Left kidney (tissue), 2 donors: ENCODE data around the gene PCSK5. TPM values are rescaled to one million over a fixed set of nuclear protein-coding genes. Genes with fewer than 3 reads are reported as not detected.
A peak's percentile ranks its signal among the peaks of the same experiment; 100 is the strongest.
"Not testable (repeated sequence)": the region's sequence is repeated elsewhere in the genome, so short reads cannot be mapped to it uniquely, and the experiment has no call there.

Experiments
- DNase-seq: peaks from one replicate; pipeline ENCODE4 v3.0.0-alpha.2; 2013
- polyA plus RNA-seq: library from polyadenylated mRNA; unstranded; fragments of 120-200 nt; gene quantifications from one replicate; pipeline ENCODE4 v1.2.1, GENCODE V29; 2013; ENCODE audit not compliant: insufficient read length

Gene PCSK5
- polyA plus RNA-seq, 1 donor, result 18.0 TPM

DNA sequence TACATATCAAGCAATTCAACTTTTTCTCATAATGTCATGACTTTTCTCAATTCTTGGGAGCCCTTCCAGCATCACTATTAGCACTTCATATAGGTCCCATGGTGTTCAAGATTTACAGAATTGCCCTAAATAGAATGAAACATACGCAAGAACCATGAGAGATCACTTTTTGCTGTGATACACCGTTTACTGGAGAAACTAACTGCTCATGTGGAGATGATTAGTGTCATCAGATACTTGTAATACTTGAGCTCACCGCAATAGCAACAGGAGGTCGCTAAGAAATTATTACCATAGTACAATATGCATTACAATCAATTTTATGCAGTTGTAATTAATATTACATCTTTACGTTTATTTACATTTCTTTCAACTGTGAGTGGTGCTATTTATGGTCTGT, 4.8 kb upstream of the PCSK5 start:
- DNase-seq, result no peak

DNA sequence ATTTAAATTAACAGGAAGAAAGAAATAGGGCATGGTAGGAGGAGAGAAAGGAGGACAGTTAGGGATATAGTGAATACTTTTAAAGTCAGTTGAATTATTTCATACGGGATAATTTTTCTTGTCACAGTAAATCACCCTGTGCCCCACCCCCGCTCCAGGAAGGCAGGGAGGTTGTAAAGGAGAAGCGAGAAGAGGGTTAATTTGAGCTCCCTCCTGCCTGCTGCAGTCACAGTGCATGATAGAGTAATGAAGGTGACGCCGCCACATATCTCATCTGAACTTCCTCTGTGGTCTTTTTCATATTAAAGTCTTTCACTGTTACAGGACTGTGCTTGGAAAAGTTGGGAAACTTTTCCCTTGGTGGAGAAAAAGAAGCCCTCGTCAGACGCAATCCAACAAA, 896 bp upstream of the PCSK5 start:
- DNase-seq, result no peak

DNA sequence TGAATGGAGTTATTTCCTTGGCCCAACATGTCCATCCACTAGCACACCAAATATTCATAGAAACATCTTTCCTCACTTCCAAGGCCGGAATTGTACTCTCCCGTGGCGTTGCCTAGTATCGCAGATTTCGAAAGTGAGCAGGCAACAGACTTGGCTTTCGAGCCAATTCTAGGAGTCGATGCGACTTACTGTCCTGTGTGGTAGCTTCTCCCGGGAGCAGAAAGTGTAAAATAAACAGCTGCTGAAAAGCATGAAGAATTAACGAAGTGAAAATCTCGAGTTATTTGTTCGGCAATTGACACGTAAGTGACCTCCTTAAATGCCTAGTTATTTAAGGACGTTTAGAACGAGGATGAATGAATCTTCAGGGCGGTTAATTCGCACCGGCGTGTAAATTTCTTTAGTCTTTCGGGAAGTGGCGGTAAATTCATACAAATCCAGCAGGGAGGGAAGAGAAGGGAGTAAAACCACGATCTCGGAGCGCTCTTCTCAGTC, 449 bp upstream of the PCSK5 start:
- DNase-seq, result peak; percentile 67

DNA sequence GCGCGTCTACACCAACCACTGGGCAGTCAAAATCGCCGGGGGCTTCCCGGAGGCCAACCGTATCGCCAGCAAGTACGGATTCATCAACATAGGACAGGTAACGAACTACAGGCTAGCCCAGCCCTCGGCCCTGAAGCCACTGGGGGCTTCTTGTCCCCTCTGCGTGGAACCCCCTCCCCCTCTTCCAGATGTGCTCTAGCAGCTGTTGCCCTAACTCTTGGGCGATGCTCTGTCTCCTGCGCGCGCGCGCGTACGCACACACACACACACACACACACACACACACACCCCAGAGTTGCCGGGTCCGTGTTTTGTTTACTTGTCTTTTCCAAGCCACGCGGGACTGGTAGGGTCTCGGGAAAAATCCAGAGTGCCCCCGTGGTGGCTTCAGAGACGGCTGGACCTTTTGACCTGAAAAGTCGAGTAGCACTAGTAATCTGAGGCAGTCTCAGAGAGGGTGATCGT, 836 bp downstream of the PCSK5 start:
- peak; percentile 57 for DNase-seq

DNA sequence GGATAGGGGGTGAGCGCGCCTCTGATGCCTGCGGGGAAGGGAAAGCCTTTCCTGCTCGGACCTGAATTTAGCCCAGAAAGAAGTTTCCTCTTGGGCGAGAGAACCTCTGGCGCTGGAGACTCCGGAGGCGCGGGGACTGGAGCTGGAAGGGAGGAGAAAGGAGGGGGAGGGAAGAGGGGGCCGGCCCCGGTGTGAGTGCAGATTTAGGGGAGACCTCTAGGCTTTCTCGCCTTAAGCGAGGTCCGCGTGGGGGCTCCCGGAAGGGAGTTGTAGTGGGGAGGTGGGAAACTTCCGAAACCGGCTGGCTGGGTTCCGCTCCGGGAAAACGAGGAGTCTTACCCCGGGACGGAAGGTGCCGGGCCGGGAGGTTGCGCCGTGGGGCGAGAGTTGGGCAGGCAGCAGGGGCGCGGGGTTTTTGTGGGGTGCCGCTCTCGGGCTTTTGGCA, 1.3 kb downstream of the PCSK5 start:
- peak; percentile 37 for DNase-seq

DNA sequence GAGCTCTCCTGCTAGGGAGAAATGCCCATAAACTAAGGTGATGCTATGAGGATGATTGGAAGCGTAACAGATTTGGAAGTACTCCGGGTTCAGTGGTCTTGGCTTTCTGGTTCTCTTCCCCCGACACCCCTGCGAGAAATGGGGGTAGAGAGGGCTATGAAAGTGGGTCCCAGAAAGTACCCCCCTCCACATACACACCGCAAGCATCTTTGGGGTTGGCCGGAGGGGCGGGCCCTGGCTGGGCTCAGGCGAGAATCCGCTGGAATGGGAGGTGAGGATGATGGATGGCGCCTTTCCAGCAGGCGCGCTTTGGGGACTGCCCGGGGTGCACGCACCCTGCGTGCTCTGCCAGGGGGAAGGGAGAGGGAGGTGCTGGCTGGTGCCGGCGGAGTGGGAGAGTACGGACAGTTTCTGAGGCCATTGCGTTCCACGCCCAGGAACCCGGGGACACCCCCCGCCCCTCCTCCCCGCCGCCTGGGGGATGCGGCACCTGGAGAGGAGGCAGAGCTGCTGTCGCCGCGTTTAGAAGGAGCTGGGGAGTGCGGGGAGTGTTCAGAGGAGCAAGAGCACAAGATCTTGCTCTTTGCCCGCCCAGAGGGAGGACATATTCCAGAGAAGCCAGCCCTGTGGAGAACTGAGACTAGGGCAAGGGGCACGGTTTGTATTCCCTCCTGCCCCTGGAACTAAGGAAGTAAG, 1.9 kb downstream of the PCSK5 start:
- peak; percentile 59 for DNase-seq

DNA sequence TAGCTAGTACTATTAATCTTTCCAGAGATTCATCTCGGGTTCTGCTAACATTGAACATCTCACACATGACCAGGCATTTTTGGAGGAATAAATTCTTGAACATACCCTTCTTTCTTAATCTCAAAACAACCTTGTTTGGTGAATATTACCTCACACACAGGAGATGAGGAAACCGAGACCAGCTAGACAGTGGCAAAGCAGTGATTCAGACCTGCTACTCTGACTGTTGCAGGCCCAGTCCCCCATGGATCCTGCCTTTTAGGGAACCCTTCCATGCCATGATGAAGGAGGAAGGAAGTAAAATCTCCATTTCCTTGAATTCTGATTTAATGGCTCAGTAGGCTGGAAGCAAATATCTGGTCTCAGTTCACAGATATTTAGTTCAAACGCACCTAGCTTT, 2.6 kb downstream of the PCSK5 start:
- no peak for DNase-seq

DNA sequence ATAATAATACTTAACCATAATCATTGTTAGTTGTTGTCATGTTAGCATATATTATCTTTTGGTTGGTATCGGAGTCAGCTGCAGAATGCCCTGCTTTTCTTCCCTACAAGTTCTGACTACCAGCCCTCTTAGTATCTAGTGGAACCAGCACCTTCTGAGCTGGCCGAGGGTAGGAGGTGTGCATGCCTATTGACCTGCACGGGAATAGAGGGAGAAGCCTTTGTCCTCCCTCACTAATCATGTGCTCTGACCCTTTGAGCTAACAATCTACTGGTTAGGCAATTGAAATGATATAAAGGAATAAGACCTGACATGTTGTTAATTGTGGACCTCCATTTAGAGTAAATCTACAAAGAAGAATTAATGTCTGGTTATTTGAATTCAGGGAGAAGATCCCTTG, 4.1 kb downstream of the PCSK5 start:
- no peak for DNase-seq

DNA sequence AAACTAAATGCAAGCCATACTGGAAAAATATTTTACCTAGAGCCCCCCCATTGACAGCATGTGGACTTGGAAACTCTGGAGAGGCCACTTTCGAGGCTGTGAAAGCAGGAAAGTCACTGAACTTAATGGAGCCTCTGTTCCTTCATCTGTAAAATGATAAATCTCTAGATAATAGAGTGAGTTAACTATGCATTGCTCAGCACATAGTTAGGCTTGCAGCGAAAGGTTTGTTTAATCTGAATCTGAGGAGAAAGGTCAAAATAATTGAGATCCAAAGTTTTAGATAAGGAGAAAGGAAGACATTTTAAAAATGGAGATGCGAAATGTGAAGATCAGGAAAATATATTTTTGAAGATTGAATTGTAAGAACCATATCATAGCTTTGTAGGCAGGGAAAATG, 4.6 kb downstream of the PCSK5 start:
- no peak for DNase-seq

DNA sequence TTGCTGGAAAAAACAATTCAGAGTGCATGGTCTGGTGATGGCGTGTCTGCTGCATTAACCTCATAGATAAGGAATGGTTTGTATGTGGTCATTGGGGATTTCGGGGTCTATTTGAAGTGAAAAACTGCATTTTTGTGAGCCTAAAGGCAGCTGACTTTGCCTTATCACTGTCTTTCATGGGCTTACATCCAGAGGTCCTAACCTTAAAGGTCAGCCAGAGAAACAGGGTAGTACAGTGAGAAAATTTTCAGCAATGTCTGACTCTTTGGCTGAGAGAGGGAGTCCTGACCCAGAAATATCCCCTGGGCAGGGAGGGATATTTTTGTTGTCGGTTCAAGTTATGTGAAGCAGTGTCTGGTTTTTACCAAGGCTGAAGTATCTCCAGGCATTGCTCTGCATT, 5.7 kb downstream of the PCSK5 start:
- no peak for DNase-seq

DNA sequence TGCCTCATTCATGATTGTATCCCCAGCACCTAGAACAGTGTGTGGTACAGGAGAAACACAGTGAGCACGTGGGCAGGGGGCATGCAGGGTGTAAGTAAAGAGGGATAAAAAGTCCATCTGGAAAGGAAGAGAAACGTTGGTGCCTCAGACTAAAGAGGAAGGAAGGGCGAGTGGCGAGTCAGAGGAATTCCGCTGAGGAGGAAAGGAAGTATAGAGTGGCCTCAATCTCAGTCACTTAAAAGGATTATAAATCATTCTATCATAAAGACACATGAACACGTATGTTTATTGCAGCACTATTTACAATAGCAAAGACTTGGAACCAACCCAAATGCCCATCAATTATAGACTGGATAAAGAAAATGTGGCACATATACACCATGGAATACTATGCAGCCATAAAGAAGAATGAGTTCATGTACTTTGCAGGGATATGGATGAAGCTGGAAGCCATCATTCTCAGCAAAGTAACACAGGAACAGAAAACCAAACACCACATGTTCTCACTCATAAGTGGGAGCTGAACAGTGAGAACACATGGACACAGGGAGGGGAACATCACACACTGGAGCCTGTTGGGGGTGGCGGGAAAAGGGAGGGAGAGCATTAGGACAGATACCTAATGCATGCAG, 10.5 kb downstream of the PCSK5 start:
- not testable (repeated sequence) for DNase-seq

DNA sequence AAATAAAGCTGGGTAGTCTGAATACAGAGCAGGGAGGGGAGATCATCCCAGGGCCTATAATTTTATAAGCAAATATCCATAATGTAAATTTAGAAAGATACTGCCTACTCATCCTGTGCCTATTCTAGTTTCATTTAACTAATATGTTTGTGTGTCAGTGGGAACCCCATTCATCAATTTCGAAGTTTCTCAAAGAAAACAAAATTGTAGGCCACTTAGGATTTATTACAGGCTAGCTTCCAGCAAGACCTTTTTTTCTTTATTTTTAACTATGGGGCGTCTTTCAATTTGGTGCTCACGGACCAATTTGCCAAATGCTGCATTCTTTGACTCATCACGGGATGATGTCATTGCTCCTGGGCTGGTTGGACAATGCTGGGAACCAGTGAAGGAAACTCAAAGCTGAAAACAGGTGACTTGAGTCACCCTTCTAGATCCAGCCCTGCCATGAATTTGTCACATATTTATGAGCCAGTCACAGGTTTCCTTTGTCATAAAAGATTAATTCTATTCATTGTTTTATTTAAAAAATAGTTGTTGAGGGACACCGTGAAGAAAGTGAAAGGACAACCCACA, 13.4 kb downstream of the PCSK5 start:
- DNase-seq, result no peak

DNA sequence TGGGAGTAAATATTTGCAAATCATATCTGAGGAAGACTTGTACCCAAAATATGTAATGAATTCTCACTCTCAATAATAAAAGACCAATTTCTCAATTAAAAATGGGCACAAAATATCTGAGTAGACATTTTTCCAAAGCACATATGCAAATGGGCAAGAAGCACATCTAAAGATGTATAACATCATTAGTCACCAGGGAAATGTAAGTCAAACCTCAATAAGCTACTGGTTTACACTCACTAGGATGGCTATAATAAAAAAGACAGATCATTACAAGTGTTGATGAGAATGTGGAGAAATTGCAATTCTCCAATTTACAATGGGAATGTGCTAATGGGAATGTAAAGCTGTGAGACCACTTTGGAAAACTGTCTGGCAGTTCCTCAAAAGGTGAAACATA, 13.9 kb downstream of the PCSK5 start:
- no peak for DNase-seq

DNA sequence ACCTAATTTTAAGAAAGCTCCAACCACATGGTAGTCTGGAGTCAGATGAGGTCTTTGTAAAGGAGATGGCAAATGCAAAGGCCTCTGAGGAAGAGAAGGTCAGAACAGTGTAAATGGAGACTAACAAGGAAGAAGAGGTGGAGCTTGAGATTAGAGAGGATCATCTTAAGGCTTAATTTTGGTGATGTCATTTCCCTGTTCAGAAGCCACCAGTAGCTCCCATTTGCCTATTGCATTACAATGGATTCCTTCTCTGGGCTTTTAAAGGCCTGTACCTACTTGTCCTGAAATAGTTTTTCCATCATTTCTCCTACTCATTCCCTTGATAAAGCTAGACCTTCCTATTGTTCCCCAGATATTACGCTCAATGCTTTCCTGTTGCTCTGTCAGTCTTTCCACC, 16.1 kb downstream of the PCSK5 start:
- no peak for DNase-seq

DNA sequence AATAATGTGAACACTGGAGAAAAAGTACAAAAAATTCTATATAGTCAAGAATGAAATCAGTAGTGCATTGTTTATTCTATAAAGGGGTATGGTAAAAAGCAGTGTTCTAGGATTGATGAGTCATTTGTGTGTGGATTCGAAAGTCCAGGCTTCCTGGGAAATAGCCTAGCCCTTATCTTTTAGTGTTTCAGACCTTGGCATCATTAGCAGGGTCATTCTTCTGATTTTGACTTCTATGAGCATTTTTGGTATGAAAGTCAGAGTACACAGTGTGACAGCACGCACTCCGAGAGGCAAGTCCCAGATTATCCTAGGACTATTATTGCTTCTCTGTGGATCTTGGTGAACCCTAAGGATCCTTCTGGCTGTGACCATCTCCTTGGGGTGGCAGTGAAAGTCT, 16.9 kb downstream of the PCSK5 start:
- no peak for DNase-seq

DNA sequence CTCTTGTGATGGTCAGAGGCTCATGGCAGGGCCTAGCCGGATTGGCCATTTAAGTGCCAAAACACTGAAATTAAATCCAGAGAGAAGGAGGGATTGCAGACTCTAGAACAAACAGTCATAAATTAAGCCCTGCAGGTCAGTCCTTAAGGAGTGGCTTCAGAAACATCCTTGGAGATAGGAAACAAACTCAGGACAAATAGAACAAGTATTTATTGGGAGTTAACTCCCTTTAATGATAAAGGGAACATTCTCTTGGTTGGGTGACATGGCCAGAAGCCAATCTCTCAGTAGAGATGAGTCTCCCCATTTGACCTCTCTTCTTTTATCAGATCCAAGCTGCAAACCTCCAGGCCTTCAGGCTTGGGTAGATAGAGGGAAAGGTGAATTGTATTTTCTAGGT, 17.4 kb downstream of the PCSK5 start:
- no peak for DNase-seq

DNA sequence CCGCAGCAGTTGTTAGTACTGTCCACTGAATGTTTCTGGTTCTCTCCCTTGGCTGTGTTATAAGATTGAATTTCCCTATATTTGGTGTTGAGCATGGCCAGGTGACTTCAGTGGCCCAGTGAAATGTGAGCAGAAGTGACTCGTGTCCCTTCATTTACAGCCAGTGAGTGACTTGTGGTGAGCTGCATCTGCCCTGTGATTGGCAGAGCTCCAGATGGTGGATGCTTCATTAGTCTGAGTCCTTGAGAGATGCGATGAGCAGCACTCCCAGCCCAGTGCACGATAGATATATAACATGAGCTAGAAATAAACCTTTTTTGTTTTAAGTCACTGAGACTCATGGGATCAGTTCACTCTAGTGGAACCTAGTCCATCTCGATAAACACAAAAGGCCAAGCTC, 19.3 kb downstream of the PCSK5 start:
- DNase-seq, result no peak

DNA sequence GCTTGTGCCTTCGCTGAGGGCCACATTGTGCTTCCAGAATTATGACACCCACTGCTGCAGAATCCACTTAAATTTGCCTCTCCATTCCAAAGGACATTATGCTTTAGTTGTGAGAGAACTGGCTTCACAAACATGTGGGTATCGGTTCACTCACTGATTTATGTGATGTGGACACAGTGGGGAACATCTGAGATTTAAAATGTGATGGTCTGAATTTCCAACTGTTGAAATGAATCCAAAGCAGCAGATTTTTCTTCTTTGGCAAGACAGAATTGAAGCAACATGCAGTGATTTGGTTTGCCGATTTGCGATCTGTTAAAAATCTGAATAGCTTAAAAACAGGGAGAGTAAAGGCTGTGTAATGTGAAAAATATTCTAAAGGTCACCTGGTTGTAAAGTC, 20.3 kb downstream of the PCSK5 start:
- DNase-seq, result no peak

DNA sequence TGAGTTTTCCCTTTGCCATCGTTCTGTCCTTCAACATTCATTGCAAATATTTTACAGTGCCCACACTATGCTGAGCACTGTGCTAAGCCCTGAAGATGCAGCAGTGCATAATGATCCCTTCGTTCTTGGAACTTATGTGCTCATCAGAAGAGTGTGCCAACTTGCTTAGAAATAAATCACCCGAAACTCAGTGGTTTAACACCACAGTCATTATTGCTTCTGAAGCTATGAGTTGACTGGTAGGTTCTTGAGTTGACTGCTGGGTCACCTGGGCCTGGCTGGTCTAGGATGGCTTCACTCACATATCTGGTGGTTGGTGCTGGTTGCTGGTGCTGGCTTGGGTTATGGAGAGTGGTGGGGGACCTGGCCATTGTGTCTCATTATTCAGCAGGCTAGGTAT, 20.9 kb downstream of the PCSK5 start:
- no peak for DNase-seq

DNA sequence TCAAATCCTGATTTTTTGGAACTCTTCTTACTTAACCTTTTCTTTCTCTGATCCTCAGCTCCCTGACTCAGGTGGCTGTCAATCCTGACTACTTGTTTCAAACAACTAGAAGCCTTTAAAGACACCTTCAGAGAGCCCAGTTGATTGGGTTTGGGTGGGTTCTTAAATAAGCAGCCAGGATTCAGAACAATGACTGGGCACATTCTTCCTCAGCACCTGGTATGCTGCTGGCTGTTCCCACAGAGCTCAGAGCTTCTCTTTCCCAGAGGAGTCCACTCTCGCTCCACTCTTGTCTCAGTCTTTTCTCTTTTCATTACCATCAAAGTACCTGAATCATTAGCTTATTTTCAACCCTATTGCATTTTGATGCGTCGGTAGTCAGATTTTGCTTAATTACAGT, 22.5 kb downstream of the PCSK5 start:
- DNase-seq, result no peak

DNA sequence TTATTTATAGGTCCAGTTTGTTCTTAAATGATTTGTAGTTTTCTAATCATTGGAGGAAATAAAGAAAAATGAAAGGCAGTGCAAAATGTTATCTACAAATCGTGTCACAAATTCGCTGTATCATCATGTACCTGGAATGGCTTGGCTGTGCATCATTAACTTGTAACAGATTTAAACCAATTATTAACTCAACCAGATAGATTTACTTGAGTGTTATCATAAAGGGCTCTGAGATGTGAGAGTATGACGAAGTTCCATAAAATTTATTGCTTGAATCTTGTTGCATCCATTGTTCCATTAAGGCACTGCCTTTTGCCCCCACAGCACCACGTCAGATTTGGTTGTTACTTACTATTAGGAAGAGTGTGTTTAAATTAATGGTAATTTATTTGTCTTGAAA, 23.5 kb downstream of the PCSK5 start:
- DNase-seq, result no peak

DNA sequence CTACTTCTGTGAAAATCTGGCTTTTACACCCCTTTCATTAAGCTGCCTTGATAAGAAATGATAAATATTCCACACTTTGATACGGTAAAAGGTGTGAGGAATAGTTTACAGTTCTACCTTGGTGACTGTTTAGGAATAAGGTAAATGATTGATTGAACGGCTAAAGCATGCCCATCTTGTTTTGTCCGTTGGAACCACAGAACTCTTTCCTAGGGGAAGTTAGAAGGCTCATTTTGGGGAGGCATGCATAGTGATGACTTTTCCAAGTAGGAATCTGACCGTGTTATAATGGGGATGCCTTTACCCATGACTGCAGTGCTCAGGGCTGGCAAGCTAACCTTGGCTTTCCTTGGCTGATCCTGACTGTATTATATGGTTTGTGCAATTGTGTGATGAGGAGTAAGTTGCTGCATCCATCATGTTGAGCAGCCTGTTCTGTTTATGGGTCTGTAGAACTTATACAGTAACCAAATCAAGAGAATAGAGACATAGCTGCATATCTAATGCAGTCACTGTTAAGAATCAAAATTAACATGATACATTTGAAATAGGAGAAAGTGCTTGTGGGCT, 24.5 kb downstream of the PCSK5 start:
- DNase-seq, result no peak

DNA sequence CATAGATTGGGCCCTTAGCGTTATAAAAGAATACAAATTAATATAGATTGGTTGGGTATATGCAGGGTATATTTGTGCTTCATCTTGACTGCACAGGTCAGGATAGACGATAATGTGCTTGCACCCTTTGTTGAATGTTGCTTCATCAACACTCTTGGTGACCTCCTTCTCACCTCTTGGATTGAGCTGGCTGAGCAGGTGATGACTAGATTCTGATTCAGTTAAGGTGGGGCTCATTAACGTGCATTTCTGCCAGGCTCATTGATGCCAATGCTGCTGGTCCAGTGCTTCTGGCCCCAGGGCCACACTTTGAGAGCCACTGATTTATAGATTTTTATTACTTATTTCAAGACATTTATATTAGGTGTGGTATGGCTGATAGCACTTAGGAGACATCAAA, 27.7 kb downstream of the PCSK5 start:
- no peak for DNase-seq
